Measurements from ENCODE around the gene SEMA7A. TPM values are rescaled to one million over a fixed set of nuclear protein-coding genes. Genes with fewer than 3 reads are reported as not detected.
A peak's percentile ranks its signal among the peaks of the same experiment; 100 is the strongest.

The SEMA7A gene
- total and polyA plus RNA-seq, 11 donors: 0.53 to 7.5 (median 1.8) TPM

DNA sequence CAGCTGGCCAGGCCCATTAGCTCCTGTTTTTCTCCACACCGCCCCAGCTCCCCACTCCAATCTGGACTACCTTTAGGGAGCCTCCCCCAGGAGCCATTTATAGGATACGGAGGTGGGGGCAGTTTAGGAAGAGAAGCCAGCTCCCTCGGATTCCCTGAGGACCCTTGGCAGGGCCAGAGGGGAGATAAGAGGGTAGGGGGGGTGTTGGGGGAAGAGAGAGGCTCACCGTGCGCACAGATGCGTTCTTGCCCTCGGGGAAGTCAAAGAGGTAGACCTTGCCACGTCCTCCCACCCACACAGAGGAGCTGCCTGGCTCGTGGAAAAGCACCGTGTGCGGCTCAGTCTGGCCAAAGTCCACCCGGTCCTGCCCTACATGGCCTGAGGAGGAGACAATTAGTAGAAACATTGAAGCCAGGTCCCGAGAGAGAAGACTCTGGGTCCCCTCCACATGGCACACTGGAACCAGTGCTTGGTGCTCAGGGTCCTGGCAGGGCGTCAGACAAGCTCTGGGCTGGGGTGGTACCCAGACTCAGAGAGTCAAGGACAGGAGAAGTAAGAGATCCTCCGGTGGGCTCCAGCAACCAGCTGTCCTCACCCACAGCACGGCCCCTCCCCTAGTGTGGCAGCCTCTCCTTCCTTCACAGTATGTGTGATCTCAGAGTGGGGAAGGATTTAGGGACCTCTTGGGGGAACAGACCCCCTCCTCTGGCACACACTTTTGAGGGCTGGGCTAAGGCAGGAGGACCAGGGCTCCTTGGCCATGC lies 15.0 kb downstream of the SEMA7A start:
- Histone ChIP-seq H3K27me3 (no peaks in the 10 kb centered on the region), H3K9me3 (no peaks in the 10 kb centered on the region), H3K4me1 (peaks cover 0 to 47% (median 18%) of the 10 kb centered on the region in 12 donors), H3K36me3 (peaks cover 0 to 5% (median 0%) of the 10 kb centered on the region in 9 donors), H3K4me3 (no peak overlapping the region), H3K27ac (no peak overlapping the region)
- DNase-seq: no peak
- no peak for ATAC-seq
- WGBS, 4 donors: 77 to 84% (median 81%) methylated on average over 16 of the region's 16 CpGs
- intact Hi-C loops (cut with DNase I): no loop called here
- TF ChIP-seq, protein P1, sequence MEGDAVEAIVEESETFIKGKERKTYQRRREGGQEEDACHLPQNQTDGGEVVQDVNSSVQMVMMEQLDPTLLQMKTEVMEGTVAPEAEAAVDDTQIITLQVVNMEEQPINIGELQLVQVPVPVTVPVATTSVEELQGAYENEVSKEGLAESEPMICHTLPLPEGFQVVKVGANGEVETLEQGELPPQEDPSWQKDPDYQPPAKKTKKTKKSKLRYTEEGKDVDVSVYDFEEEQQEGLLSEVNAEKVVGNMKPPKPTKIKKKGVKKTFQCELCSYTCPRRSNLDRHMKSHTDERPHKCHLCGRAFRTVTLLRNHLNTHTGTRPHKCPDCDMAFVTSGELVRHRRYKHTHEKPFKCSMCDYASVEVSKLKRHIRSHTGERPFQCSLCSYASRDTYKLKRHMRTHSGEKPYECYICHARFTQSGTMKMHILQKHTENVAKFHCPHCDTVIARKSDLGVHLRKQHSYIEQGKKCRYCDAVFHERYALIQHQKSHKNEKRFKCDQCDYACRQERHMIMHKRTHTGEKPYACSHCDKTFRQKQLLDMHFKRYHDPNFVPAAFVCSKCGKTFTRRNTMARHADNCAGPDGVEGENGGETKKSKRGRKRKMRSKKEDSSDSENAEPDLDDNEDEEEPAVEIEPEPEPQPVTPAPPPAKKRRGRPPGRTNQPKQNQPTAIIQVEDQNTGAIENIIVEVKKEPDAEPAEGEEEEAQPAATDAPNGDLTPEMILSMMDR (IDR thresholded peaks at IDR 0.05): no peak
- TF ChIP-seq POLR2A (IDR thresholded peaks at IDR 0.05): no peak

DNA sequence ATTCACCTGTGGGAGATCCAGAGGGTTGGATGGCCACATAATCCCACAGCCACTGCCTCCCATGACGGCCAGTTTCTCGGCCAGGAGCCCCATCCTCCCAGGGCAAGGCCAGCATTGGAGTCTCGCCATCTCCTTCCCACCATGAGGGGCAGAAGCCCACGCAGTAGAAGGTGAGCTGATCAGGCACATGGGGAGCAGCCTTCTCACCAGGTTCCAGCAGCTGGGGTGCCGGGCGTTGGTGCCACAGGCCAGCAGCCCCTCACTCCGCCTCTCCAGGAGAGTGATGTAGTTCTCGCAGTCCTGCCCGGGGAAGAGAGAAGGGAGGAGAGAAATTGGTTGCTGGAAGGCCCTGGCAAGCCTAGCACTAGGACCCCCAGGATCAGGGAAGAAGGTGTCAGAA lies 16.1 kb downstream of the SEMA7A start:
- DNase-seq: no peak
- peaks cover 0 to 5% (median 0%) of the 10 kb centered on the region in 9 donors for H3K36me3 ChIP-seq
- no peak for ATAC-seq
- intact Hi-C loops (cut with DNase I): no loop called here
- H3K9me3 ChIP-seq: no peaks in the 10 kb centered on the region
- TF ChIP-seq, protein P1 (IDR thresholded peaks at IDR 0.05): no peak
- TF ChIP-seq POLR2A (IDR thresholded peaks at IDR 0.05): no peak
- no peak overlapping the region for H3K4me3 ChIP-seq
- no peaks in the 10 kb centered on the region for H3K27me3 ChIP-seq
- H3K4me1 ChIP-seq: peaks cover 0 to 41% (median 16%) of the 10 kb centered on the region in 12 donors
- WGBS, 4 donors: 86 to 92% (median 88%) methylated on average over 7 to 9 of the region's 9 CpGs
- peak overlapping the region in 1 of 12 donors; percentile 6 for H3K27ac ChIP-seq

DNA sequence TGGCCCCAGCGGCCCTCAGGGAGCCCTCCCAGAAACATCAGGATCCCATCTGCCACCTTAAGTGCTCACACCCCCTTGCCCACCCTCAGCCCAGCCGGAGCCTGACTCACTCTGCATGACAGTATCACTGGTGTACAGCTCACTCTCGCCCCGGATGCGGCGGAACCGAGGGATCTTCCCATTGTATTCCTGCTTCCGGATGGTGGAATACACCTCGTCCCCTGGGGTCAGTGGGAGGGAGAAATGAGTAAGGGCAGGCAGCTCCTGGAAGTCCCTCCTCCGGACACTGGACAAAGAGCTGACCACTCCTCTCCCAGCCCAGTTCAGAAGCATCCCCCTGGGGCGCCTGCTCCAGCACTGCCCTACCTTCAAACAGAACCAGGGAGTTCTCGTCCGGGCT lies 16.5 kb downstream of the SEMA7A start:
- H3K27ac ChIP-seq: peak overlapping the region in 1 of 12 donors; percentile 58
- DNase-seq (peak in 4 of 5 donors; percentile 37 to 81 (median 50)), ATAC-seq (peak in 3 of 4 donors; percentile 34 to 83 (median 67))
- WGBS, 4 donors: 57 to 79% (median 63%) methylated on average over 13 of the region's 13 CpGs
- no peaks in the 10 kb centered on the region for H3K9me3 ChIP-seq
- peaks cover 0 to 5% (median 0%) of the 10 kb centered on the region in 9 donors for H3K36me3 ChIP-seq
- TF ChIP-seq, protein P1 (IDR thresholded peaks at IDR 0.05): no peak
- TF ChIP-seq POLR2A (IDR thresholded peaks at IDR 0.05): no peak
- intact Hi-C loops (cut with DNase I): no loop called here
- H3K27me3 ChIP-seq: no peaks in the 10 kb centered on the region
- no peak overlapping the region for H3K4me3 ChIP-seq
- H3K4me1 ChIP-seq: peaks cover 0 to 41% (median 16%) of the 10 kb centered on the region in 12 donors

DNA sequence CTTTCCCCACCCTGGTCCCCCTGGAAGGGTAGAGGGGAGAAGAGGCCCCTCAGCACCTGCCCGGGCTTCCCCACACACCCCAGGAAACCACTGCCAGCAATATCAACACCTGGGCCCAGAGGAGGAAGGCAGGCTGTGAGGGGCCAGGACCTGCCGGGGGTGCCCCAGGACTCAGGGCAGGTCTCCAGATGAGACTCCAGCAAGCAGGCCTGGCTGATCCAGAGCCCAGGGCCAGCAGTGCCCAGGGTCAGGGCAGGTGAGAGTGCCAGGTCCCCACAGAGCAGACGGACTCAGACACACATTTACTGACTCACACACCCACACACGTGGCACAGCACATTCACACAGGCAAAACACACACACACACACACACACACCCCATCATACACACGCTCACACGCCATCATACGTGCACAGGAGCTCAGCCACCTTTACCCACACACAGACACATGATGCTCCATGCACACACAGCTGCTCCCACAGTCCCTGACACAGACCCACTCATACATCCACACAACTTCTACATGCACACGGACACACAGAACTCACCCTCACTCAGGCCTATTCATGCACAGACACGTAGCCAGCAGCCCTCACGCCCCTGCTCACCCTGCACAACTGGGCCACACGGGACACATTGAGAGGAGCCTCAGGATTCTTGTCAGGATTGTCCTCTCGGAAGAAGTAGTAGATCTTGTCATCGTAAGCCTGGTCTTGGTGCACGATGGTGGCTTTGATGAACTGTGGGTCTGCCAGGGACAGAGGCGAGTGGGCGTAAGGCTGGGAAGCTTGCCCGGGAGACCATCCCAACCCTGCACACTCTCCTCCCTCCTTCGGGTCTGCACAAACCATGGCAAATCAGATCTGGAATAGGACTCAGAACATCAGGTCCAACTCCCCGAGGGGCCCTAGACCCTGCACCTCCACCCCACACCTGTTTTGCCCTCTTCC lies 17.5 kb downstream of the SEMA7A start:
- TF ChIP-seq, protein P1 (IDR thresholded peaks at IDR 0.05): no peak
- TF ChIP-seq POLR2A (IDR thresholded peaks at IDR 0.05): no peak
- ATAC-seq: no peak
- DNase-seq: no peak

More for the DNA sequence above, 17.5 kb downstream of the SEMA7A start:
- 80 to 85% (median 83%) methylated on average over 15 to 19 of the region's 19 CpGs for WGBS, 4 donors
- no peaks in the 10 kb centered on the region for H3K27me3 ChIP-seq
- H3K27ac ChIP-seq: no peak overlapping the region
- peaks cover 0 to 37% (median 16%) of the 10 kb centered on the region in 12 donors for H3K4me1 ChIP-seq
- no peaks in the 10 kb centered on the region for H3K9me3 ChIP-seq
- peaks cover 0 to 5% (median 0%) of the 10 kb centered on the region in 9 donors for H3K36me3 ChIP-seq
- no peak overlapping the region for H3K4me3 ChIP-seq
- intact Hi-C loops (cut with DNase I): no loop called here
